Measurements from ENCODE around the gene MYL4.

The MYL4 gene

GRCh38 chr17:47238321-47239010 is 29.3 kb downstream of the MYL4 start:
- no peak for DNase-seq (ENCODE audit: low read depth)
- no peak for TF ChIP-seq CTCF (IDR thresholded peaks at IDR 0.05; ENCODE audit: control insufficient read depth, insufficient read depth, low read depth, low read length, missing control alignments)
- no peak overlapping the region for H3K4me3 ChIP-seq (ENCODE audit: control insufficient read depth, low read depth, low read length)

GRCh38 chr17:47239619-47239966 is 30.4 kb downstream of the MYL4 start:
- no peak overlapping the region for H3K4me3 ChIP-seq (ENCODE audit: control insufficient read depth, low read depth, low read length)
- no peak for DNase-seq (ENCODE audit: low read depth)
- no peak for TF ChIP-seq CTCF (IDR thresholded peaks at IDR 0.05; ENCODE audit: control insufficient read depth, insufficient read depth, low read depth, low read length, missing control alignments)

- DNase-seq (ENCODE audit: low read depth), result peak; percentile 96
- H3K4me3 ChIP-seq (ENCODE audit: control insufficient read depth, low read depth, low read length), result no peak overlapping the region
- TF ChIP-seq CTCF (IDR thresholded peaks at IDR 0.05; ENCODE audit: control insufficient read depth, insufficient read depth, low read depth, low read length, missing control alignments), result no peak
Observed at GRCh38 chr17:47239967-47240651, 31.0 kb downstream of the MYL4 start.

- no peak for DNase-seq (ENCODE audit: low read depth)
- no peak for TF ChIP-seq CTCF (IDR thresholded peaks at IDR 0.05; ENCODE audit: control insufficient read depth, insufficient read depth, low read depth, low read length, missing control alignments)
- no peak overlapping the region for H3K4me3 ChIP-seq (ENCODE audit: control insufficient read depth, low read depth, low read length)
Observed at GRCh38 chr17:47240806-47241205, 31.7 kb downstream of the MYL4 start.

GRCh38 chr17:47242648-47243047 is 33.5 kb downstream of the MYL4 start:
- DNase-seq (ENCODE audit: low read depth), result no peak
- TF ChIP-seq CTCF (IDR thresholded peaks at IDR 0.05; ENCODE audit: control insufficient read depth, insufficient read depth, low read depth, low read length, missing control alignments), result no peak

GRCh38 chr17:47243737-47244598 is 34.8 kb downstream of the MYL4 start:
- H3K4me3 ChIP-seq (ENCODE audit: control insufficient read depth, low read depth, low read length), result no peak overlapping the region
- DNase-seq (ENCODE audit: low read depth), result no peak
- TF ChIP-seq CTCF (IDR thresholded peaks at IDR 0.05; ENCODE audit: control insufficient read depth, insufficient read depth, low read depth, low read length, missing control alignments), result no peak

More at GRCh38 chr17:47242648-47243047, 33.5 kb downstream of the MYL4 start:
- H3K4me3 ChIP-seq (ENCODE audit: control insufficient read depth, low read depth, low read length), result no peak overlapping the region

Data from AG09309 (cell line).